A549 (cell line): Measurements from ENCODE around the gene ZFHX3.

ENCODE experiments used
- JUNB ChIP-seq: fragments of >200 bp; sonication (Bioruptor Twin); formaldehyde crosslinking; IDR thresholded peaks from 2 replicates; pipeline ENCODE4 v1.6.1; 2016
- ZSCAN20 ChIP-seq: fragments of 250-450 bp; sonication (Bioruptor Pico); IDR thresholded peaks from 2 replicates; pipeline ENCODE4 v1.8.0; 2022; ENCODE audit warnings: mild to moderate bottlenecking, moderate library complexity

DNA sequence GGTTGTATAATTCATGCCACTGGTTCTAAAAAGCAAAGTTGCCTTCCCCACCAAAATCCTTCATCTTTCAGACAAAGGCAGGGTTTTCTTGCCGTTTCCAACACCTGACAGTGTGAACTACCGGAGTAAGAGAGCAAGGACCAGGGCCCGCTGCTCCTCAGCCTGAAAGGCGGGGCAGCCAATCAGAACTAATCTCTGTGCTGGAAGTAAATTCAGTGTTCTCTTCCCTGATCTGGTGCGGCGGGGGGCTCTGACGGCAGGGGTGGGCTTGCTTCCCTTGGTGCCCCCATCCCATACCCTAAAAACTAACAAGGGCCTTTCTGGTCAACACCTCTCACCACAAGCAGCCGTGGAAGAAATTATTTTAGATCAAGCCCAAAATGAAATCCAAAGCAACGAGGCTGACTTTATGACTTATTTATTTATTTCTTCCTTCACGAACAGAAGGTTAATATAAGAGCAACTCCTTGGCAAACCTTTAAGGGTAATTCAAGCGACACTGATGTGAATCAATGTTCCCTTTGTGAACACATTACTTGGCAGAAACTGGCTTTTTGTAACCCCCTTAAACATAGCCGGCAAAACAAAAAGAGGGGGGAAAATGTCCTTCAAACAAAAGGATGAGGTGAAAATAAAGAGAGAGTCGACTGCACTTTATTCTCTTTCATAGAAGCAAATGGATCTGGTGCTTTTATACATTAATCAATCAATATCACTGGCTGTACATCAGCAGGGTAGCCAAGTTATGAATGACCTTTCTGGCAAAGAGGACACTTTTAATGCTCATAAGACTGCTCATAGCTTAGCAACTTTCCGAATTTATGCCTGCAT is 189.9 kb downstream of the ZFHX3 start:
- no peak for TF ChIP-seq ZSCAN20 (CRISPR knock-in tag)
- no peak for TF ChIP-seq JUNB
